T47D (cell line): ENCODE measurements around the gene GPSM1.

Experiments used
- DNase-seq, 2 experiments: peaks; one replicate each; pipeline versions ENCODE4 v3.0.0 to v3.0.0-alpha.2; 2011 to 2012; ENCODE audit warnings: low read depth in 1 of 2, low spot score in 1 of 2
- JUND ChIP-seq: IDR thresholded peaks from 2 replicates; pipeline ENCODE4 v1.6.1; 2012; ENCODE audit warnings: low read depth
- in situ Hi-C: cut with HindIII; loops from 2 replicates; pipeline ENCODE4 v1.10.0; 2016; ENCODE audit warnings: low sequenced_read_pairs, low pct_unique_long_range_greater_than_20kb

GPSM1 gene

DNA sequence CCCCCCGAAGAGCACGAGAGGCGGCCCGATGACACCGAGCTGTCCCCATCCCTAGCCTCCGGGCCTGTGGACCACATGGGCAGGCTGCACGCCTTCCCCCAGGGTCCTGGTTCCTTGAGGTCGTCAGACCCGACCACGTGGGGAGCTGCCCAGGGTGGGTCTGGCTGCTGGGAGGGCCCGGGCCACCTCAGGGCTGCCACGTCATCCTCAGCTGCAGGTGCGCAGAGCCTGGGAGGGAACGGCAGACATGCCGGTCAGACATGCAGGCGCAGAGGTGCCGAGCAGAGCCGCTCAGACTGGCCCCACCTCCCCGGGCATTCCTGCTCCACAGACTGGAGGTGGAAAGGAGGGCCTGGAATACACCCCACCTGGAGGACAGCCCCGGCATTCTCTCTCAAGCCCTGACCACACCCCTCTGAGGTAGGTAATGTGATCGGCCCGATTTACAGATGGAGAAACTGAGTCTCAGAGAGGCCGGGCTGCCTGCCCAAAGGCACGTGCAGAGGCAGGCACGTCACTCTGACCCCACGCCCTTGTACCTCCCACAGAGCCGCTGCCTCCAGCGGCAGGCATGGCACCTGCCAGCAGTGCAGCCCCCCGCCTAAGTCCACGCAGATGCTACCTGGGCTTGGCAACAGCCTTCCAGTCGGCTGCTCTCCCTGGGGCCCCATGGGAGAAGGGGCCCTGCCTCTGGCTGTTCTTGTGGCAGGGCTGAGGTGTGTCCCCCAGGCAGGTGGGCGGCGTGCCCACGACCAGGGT is 24.1 kb upstream of the GPSM1 start:
- no peak for DNase-seq
- in situ Hi-C loops: no loop called here
- TF ChIP-seq JUND: no peak

DNA sequence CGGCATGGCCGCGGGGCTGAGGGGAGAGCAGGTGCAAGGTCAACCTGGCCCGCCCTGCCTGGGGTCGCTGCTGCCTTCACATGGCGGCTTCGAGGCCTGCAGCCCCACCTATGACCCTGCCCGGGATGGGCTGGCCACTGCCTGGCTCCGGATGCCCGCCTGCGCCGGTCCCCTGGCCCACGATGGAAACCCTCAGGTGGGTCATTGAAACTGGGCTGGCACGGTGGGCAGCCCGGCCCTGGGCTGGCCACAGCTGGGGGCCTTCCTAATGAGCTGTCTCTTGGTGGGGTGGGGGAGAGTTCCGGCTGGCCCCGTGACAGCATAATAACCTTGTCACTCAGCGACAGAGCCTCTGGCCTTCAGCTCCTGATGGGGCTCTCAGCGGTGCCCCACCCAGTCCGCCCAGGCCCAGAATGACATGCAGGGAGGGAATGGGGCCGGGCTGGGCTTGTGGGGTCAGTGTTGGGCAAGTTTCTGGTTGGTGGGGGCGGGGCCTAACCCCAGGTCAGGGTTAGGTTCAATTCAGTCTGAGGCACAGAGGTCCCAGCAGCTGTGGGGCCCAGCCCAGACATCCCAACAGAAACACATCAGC is 23.4 kb upstream of the GPSM1 start, which contains the start of gene CCDC187:
TSS of gene CCDC187 (minus strand) at position 270 of the 592 bp plus-strand sequence. CDS start at position 6, 264 bp downstream.
- in situ Hi-C loops: no loop called here
- TF ChIP-seq JUND: no peak
- DNase-seq: no peak

DNA sequence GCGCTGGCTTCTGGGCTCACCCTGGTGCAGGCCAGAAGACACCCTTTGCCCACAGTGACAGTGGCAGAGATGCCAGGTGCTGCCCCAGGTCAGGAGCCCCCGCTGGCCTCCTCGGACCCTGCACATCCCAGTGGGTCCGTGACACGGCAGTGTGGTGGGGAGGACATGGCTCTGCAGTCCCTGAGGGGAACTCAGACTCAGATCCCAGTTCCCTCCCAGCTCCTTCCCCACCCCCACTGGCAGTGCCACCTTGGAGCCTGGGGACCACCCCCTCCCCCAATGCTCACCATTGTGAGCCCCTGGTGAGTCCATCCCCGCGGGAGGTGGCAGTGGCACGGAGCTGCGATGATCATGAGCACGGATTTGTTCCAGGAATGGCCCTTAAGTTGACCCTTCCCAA is 22.9 kb upstream of the GPSM1 start:
- no peak for DNase-seq
- in situ Hi-C loops: no loop called here
- TF ChIP-seq JUND: no peak

DNA sequence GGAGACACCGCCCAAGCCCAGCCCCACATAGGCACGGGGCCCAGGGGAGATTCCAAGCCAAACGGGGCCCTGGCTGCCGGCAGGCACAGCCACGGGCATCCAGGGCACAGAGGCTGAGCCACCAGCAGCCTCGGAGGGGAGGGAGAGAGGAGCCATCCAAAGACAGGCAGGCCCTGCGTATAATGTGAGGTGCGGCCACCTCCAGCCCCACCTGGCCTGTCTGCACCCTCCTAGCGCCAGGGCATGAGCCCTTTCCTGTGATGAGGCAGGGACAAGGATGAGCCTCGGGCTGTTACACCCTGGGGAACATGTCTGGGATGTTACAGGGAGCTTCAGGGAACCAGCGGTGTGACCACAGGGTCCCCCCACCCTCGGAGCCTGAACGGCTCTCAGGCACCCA is 22.4 kb upstream of the GPSM1 start:
- DNase-seq: no peak
- in situ Hi-C loops: no loop called here
- TF ChIP-seq JUND: no peak

DNA sequence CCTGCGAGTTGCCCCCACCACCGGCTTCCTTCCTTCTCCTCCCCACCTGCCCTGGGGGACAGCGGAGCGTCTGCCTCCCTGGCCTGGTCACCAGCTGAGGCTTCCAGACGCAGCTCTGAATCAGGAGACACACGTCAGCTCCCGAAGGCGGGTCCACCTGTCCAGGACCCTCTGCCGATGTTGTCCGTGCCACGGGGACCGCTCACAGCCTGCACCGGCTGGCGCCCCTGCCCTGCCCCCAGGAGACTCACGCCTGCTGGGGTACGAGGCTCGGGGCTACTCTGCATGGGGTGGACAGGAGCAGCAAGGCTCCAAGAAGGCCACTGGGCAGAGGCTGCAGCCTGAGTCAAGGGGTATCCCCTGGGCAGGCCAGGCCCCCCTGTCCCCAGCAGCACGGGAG is 21.5 kb upstream of the GPSM1 start:
- DNase-seq: no peak
- in situ Hi-C loops: no loop called here
- TF ChIP-seq JUND: no peak

DNA sequence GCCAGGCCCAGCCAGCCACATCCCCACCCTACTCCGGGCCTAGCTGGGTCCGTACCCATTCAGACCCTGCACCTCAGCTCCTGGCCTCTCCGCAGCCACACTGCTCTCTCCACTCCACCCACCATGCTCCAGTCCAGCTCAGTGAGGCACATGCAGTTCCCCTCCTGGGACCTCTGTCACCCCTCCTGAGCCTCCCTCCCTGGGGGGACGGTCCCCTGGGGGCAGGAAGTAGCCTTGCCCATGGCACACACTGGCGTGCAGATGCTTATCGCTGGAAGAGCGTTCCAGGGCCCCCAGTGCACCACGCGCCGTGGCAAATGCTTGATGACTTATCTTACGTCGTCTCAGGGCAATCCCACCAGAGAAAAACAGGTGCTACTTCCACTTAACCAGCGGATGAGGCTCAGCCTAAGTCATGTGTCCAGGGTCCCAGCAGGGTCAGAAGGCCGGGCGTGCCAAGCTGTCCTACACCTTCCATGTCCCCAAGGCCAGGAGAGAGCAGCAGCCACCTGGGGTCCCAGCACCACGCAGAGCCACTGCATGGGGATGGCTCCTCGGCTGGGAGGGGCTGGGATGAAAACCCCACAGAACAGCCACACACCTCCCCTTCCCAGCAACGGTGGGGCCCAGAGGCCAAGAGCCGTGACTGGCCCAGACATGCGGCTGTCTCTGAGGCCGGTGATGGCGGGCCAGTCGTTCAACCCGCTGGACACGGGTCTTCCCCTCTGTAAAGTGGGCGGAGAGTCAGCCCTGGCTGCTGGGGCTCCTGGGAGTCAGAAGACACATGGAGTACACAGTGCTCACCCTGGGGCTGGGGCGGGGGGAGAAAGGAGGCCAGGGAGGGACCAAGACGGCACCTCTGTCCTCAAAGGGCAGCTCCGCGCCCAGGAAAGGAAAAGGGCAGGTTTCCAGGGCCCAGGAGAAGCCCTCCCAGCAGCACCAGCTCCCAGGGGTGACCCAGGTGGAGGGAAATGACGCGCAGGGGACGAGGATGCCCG is 20.8 kb upstream of the GPSM1 start:
- DNase-seq: peak in 1 of 2 experiments; percentile 55
- in situ Hi-C loops: no loop called here
- TF ChIP-seq JUND: no peak

DNA sequence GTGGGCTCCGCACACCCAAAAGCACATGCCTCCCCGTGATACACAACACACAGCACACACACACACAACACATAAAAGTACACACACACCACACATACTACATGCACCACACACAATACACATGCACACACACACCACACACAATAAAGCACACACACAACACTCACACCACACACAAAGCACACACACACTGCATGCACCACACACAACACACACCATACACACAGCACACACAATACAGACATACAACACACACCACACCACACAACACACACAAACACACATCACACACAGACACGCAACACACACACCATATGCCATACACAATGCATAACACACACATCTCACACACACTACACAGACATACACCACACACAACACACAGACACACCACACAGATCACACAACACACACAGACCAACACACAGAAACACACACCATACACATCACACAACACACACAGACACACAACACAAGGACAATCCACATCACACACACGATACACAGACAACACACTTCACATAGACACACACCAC is 20.1 kb upstream of the GPSM1 start:
- in situ Hi-C loops: no loop called here
- peak in 1 of 2 experiments; percentile 35 for DNase-seq
- TF ChIP-seq JUND: no peak

DNA sequence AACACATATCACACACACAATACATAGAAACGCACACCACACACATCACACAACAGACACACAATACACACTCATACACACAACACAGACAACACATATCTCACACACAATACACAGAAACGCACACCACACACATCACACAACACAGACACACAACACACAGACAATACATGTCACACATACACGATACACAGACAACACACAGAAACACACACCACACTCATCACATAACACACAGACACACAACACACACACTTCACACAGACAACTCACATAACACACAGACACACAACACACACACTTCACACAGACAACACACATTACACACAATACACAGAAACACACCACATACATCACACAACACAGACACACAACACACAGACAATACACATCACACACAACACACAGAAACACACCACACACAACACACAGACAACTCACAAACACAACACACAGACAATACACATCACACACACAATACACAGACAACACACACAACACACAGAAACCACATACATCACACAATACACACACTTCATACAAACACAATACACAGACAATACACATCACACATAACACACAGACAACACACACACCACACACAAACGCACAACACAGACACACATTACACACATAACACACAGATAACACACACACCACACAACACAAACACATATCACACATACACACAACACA is 19.2 kb upstream of the GPSM1 start:
- no peak for DNase-seq
- in situ Hi-C loops: no loop called here

DNA sequence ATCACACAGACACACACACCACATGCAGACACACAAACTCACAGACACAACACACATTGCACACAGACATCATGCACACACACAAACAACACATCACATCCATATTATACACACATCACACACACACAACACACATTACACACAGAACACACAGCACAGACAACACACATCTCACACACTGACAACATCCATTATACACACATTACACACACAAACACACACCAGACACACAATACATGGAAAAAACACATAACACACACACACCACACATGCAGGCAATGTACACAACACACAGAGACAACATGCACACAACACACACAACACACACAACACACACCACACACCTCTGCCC is 18.7 kb upstream of the GPSM1 start:
- no peak for TF ChIP-seq JUND
- no peak for DNase-seq
- in situ Hi-C loops: no loop called here

More for the DNA sequence above, 19.2 kb upstream of the GPSM1 start:
- no peak for TF ChIP-seq JUND

DNA sequence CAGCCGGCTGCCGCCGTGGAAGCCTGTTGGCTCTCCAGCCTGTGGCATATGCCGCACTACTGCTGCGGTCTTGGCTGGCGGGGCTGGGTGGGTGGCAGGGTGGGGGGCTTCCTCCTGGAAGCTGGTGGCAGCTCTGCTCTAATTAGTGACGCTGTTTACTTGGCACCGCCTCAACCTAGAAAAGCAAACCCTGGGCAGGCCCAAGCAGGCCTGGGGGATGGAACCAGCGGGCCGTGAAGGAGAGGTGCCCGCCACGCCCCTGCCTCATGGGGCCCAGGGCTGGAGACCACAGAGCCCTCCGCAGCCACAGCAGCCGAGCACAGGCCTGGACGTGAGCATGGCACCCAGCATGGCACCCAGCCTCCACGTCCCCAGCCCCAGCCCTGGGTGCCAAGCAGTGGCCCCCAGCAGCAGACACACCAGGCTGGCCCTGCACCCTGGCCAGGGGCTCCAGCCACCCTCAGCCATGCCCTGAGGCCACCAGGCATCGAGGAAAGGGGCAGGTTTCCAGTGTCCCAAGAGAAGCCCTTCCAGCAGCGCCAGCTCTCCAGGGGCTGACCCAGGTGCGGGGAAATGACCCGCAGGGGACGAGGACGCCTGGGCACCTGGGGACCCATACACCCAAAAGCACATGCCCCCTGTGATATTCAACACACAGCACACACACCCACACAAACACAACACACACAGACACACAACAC is 18.1 kb upstream of the GPSM1 start:
- DNase-seq: no peak
- in situ Hi-C loops: no loop called here
- no peak for TF ChIP-seq JUND

DNA sequence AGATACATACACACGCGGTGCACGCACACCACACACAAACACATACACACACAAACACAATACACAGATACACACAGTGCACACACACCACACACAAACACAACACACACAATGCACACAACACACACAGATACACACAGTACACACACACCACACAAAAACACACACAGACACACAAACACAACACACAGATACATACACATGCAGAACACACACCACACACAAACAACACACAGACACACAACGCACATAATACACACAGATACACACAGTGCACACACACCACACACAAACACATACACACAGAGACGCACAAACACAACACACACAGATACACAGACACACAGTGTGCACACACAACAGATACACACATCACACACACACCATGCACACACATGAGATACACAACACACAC is 17.5 kb upstream of the GPSM1 start:
- no peak for DNase-seq
- TF ChIP-seq JUND: no peak
- in situ Hi-C loops: no loop called here
